ENCODE results near the gene CD9. TPM values are rescaled to one million over a fixed set of nuclear protein-coding genes. Genes with fewer than 3 reads are reported as not detected.

CD9 gene
- total and polyA plus RNA-seq, 2 donors (not counting 1 experiment from before 2014, with no cell fraction given), result 520 to 856 TPM

GRCh38 chr12:6233121-6233971 is 33.1 kb downstream of the CD9 start:
- H3K79me2 ChIP-seq (ENCODE audit: control insufficient read depth, insufficient read depth, low read length), result peaks cover 23% of the 10 kb centered on the region
- H3K9ac ChIP-seq (ENCODE audit: insufficient read depth, low read length), result no peak overlapping the region
- H3K27ac ChIP-seq (ENCODE audit: insufficient read depth, low read length), result peak overlapping the region; percentile 29
- no peaks in the 10 kb centered on the region for H4K20me1 ChIP-seq (ENCODE audit: control insufficient read depth, extremely low read depth, insufficient read depth, low read length)
- peak in 1 of 2 donors; percentile 22 for DNase-seq (ENCODE audit: low read depth in 2 of 2)
- TF ChIP-seq EZH2 (IDR thresholded peaks at IDR 0.05; ENCODE audit: low read length, missing control alignments) (no peak), CTCF (conservative IDR thresholded peaks at IDR 0.05 in 1 of 2, IDR thresholded peaks at IDR 0.05 in 1 of 2; ENCODE audit: low read depth in 1 of 2, low read length in 2 of 2) (no peak)
- no peak overlapping the region for H3K4me3 ChIP-seq (replicated peaks in 1 of 4; ENCODE audit: control extremely low read depth in 1 of 4, insufficient read depth in 1 of 4, low read depth in 3 of 4, low read length in 4 of 4)
- peaks cover 33% of the 10 kb centered on the region for H3K4me1 ChIP-seq (ENCODE audit: control insufficient read depth, extremely low read depth, insufficient read depth, low read length)
- no peaks in the 10 kb centered on the region for H3K27me3 ChIP-seq (ENCODE audit: control insufficient read depth, insufficient read depth, low read length)
- H3K36me3 ChIP-seq (ENCODE audit: control insufficient read depth, insufficient read depth, low read length), result peaks cover 38% of the 10 kb centered on the region
- no peak overlapping the region for H3K4me2 ChIP-seq (ENCODE audit: extremely low read depth, insufficient read depth, low read length)
- H2AFZ ChIP-seq (ENCODE audit: low read length), result no peak overlapping the region
- H3K9me3 ChIP-seq (ENCODE audit: control insufficient read depth, insufficient read depth, low read depth, low read length), result no peaks in the 10 kb centered on the region

- no peak overlapping the region for H2AFZ ChIP-seq (ENCODE audit: low read length)
- peak overlapping the region; percentile 29 for H3K27ac ChIP-seq (ENCODE audit: insufficient read depth, low read length)
- H3K36me3 ChIP-seq (ENCODE audit: control insufficient read depth, insufficient read depth, low read length), result peaks cover 43% of the 10 kb centered on the region
- no peak overlapping the region for H3K9ac ChIP-seq (ENCODE audit: insufficient read depth, low read length)
- TF ChIP-seq CTCF (conservative IDR thresholded peaks at IDR 0.05 in 1 of 2, IDR thresholded peaks at IDR 0.05 in 1 of 2; ENCODE audit: low read depth in 1 of 2, low read length in 2 of 2), result no peak
- TF ChIP-seq EZH2 (IDR thresholded peaks at IDR 0.05; ENCODE audit: low read length, missing control alignments), result no peak
- H3K4me2 ChIP-seq (ENCODE audit: extremely low read depth, insufficient read depth, low read length), result no peak overlapping the region
- no peaks in the 10 kb centered on the region for H3K27me3 ChIP-seq (ENCODE audit: control insufficient read depth, insufficient read depth, low read length)
- no peaks in the 10 kb centered on the region for H3K9me3 ChIP-seq (ENCODE audit: control insufficient read depth, insufficient read depth, low read depth, low read length)
- H3K4me1 ChIP-seq (ENCODE audit: control insufficient read depth, extremely low read depth, insufficient read depth, low read length), result peaks cover 26% of the 10 kb centered on the region
- H3K4me3 ChIP-seq (replicated peaks in 1 of 4; ENCODE audit: control extremely low read depth in 1 of 4, insufficient read depth in 1 of 4, low read depth in 3 of 4, low read length in 4 of 4), result no peak overlapping the region
- no peaks in the 10 kb centered on the region for H4K20me1 ChIP-seq (ENCODE audit: control insufficient read depth, extremely low read depth, insufficient read depth, low read length)
- H3K79me2 ChIP-seq (ENCODE audit: control insufficient read depth, insufficient read depth, low read length), result peaks cover 23% of the 10 kb centered on the region
- DNase-seq (ENCODE audit: low read depth in 2 of 2), result peak in 1 of 2 donors; percentile 57
These were observed 34.0 kb downstream of the CD9 start for GRCh38 chr12:6234214-6234613.

- Histone ChIP-seq H2AFZ (ENCODE audit: low read length) (no peak overlapping the region), H3K79me2 (ENCODE audit: control insufficient read depth, insufficient read depth, low read length) (peaks cover 23% of the 10 kb centered on the region), H4K20me1 (ENCODE audit: control insufficient read depth, extremely low read depth, insufficient read depth, low read length) (no peaks in the 10 kb centered on the region), H3K4me2 (ENCODE audit: extremely low read depth, insufficient read depth, low read length) (no peak overlapping the region), H3K4me1 (ENCODE audit: control insufficient read depth, extremely low read depth, insufficient read depth, low read length) (peaks cover 22% of the 10 kb centered on the region), H3K9me3 (ENCODE audit: control insufficient read depth, insufficient read depth, low read depth, low read length) (no peaks in the 10 kb centered on the region), H3K27ac (ENCODE audit: insufficient read depth, low read length) (no peak overlapping the region), H3K4me3 (replicated peaks in 1 of 4; ENCODE audit: control extremely low read depth in 1 of 4, insufficient read depth in 1 of 4, low read depth in 3 of 4, low read length in 4 of 4) (no peak overlapping the region), H3K36me3 (ENCODE audit: control insufficient read depth, insufficient read depth, low read length) (peaks cover 45% of the 10 kb centered on the region), H3K27me3 (ENCODE audit: control insufficient read depth, insufficient read depth, low read length) (no peaks in the 10 kb centered on the region), H3K9ac (ENCODE audit: insufficient read depth, low read length) (no peak overlapping the region)
- TF ChIP-seq CTCF (conservative IDR thresholded peaks at IDR 0.05 in 1 of 2, IDR thresholded peaks at IDR 0.05 in 1 of 2; ENCODE audit: low read depth in 1 of 2, low read length in 2 of 2), result no peak
- no peak for TF ChIP-seq EZH2 (IDR thresholded peaks at IDR 0.05; ENCODE audit: low read length, missing control alignments)
- DNase-seq (ENCODE audit: low read depth in 2 of 2), result no peak
These were observed 34.7 kb downstream of the CD9 start for GRCh38 chr12:6234906-6235305.

Data from fibroblast of lung (primary cell).